Measurements from ENCODE around the gene PWP1. TPM values are rescaled to one million over a fixed set of nuclear protein-coding genes. Genes with fewer than 3 reads are reported as not detected.
A peak's percentile ranks its signal among the peaks of the same experiment; 100 is the strongest.

The PWP1 gene
- total RNA-seq, 1 experiment from 2014 or later = 49.7 TPM

DNA sequence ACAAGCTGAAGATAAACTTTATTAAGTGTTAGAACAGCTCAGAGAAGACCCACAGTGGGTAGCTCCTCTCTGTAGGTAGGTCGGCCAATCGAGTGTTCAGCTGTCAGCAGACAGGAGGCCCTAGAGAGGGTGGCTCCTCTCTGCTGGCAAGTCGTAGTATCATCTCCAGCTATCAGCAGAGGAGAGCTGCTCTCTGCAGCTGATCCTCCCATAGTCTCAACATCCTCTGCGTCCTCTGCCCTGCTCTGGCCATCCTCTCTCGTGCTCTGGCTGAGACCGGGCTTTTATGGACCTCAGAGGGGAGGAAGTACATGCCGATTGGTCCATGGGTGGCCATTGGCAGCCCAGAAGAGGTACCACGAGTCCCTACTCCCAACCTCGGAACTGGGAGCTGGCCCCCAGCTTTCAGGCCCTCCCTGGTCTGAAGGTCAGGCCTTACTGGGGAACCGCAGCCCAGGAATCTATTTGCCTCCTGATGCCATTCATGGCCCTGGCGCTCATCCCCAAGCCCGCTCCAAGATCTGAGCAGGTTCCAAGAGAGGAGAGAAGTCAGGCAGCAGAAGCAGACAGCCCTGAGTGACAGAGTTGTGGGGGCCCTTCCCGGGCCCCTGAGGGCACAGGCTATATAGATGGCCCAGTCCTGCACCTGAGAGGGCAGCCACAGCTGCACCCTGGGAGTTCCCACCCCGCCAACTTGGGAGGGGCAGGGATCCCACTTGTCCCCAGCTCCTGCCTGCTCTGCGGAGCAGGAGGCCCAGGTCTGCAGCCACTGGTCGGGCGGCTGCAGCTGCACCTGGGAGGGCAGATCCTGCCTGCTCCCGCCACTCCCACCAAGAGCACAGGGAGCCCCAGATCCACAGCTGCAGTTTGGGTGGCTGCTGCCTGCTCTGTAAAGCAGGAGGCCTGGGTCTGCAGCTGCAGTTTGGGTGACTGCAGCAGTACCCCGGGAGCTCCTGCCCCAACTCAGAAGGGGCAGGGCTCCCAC is 3.5 kb upstream of the PWP1 start:
- Mint-ChIP-seq H3K4me3 (ENCODE audit: unreplicated experiment) (no peak overlapping the region), H3K4me1 (ENCODE audit: insufficient read depth, unreplicated experiment) (peaks cover 17% of the 10 kb centered on the region), H3K36me3 (ENCODE audit: insufficient read depth, unreplicated experiment) (no peaks in the 10 kb centered on the region), H3K27me3 (ENCODE audit: insufficient read depth, unreplicated experiment) (peaks cover 20% of the 10 kb centered on the region), H3K9me3 (ENCODE audit: unreplicated experiment) (no peaks in the 10 kb centered on the region), H3K27ac (ENCODE audit: low read depth, unreplicated experiment) (no peak overlapping the region)
- DNase-seq (ENCODE audit: unreplicated experiment) = no peak
- ChIA-PET CTCF (interaction anchor here (0.6 to 1.2 kb wide), 5 partner anchors 13 to 682 kb away, joined by 3 to 4 read pairs (median 3); no protein-coding TSS in a partner anchor), POLR2A (interaction anchor here (0.5 to 1.5 kb wide), 3 partner anchors 78 to 364 kb away, joined by 3 to 5 read pairs (median 3); a partner anchor contains a TSS)
- TF ChIP-seq, protein P1, sequence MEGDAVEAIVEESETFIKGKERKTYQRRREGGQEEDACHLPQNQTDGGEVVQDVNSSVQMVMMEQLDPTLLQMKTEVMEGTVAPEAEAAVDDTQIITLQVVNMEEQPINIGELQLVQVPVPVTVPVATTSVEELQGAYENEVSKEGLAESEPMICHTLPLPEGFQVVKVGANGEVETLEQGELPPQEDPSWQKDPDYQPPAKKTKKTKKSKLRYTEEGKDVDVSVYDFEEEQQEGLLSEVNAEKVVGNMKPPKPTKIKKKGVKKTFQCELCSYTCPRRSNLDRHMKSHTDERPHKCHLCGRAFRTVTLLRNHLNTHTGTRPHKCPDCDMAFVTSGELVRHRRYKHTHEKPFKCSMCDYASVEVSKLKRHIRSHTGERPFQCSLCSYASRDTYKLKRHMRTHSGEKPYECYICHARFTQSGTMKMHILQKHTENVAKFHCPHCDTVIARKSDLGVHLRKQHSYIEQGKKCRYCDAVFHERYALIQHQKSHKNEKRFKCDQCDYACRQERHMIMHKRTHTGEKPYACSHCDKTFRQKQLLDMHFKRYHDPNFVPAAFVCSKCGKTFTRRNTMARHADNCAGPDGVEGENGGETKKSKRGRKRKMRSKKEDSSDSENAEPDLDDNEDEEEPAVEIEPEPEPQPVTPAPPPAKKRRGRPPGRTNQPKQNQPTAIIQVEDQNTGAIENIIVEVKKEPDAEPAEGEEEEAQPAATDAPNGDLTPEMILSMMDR (IDR thresholded peaks at IDR 0.05; ENCODE audit: unreplicated experiment) = no peak
- no TSS peak for BruUV-seq (replicated peaks)
- intact Hi-C loops (cut with micrococcal nuclease) = loop anchor here (10.0 kb wide), 1 partner anchor 833 kb away; the partner anchor contains the start of gene FICD

DNA sequence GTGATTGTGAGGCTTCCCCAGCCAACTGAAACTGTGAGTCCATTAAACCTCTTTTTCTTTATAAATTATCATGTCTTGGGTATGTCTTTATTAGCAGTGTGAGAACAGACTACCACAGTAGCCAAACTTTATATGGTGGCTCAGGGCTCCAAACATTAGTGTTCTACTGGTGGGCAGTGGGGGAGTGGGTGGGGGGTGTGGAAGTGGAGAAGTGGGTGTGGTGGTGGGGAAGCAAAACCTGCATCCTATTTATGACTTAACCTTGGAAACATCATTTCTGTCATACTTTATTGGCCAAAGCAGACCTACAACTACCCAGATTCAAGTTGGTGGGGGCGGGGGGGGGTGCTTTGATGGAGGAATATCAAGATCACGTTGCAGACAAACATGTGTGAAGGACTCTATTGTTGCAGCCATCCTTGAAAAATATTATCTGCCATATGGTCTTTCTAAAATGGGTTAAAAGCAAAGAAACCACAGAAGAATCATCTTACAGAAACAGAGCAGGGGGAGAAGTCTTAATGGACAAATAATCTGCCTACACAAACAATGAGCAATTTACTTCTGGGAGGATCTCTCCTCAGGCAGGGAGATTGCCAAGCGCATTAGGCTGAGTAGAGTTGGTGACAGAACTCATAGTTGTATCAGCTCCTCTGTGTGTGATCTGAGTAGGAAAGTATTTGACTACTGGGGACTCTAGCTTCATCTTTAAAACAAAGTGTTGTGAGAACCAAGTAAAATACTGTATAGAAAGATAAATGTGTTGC is 1.4 kb upstream of the PWP1 start:
- H3K4me3 Mint-ChIP-seq (ENCODE audit: unreplicated experiment) = peak overlapping the region; percentile 90
- no TSS peak for BruUV-seq (replicated peaks)
- H3K27ac Mint-ChIP-seq (ENCODE audit: low read depth, unreplicated experiment) = peak overlapping the region; percentile 98
- H3K4me1 Mint-ChIP-seq (ENCODE audit: insufficient read depth, unreplicated experiment) = peaks cover 18% of the 10 kb centered on the region
- no peak for DNase-seq (ENCODE audit: unreplicated experiment)
- intact Hi-C loops (cut with micrococcal nuclease) = loop anchor here (10.0 kb wide), 1 partner anchor 831 kb away; the partner anchor contains the start of gene FICD
- peaks cover 11% of the 10 kb centered on the region for H3K36me3 Mint-ChIP-seq (ENCODE audit: insufficient read depth, unreplicated experiment)
- TF ChIP-seq, protein P1 (IDR thresholded peaks at IDR 0.05; ENCODE audit: unreplicated experiment) = no peak
- CTCF ChIA-PET = interaction anchor here (1.1 kb wide), 1 partner anchor 8 kb away, joined by 3 read pairs; no protein-coding TSS in a partner anchor
- H3K9me3 Mint-ChIP-seq (ENCODE audit: unreplicated experiment) = no peaks in the 10 kb centered on the region
- no peaks in the 10 kb centered on the region for H3K27me3 Mint-ChIP-seq (ENCODE audit: insufficient read depth, unreplicated experiment)
- POLR2A ChIA-PET = interaction anchor here (0.5 to 3.2 kb wide), 4 partner anchors 16 to 1777 kb away, joined by 3 to 36 read pairs (median 3); partner anchors contain the start of gene PRDM4

- TF ChIP-seq, protein P1 (IDR thresholded peaks at IDR 0.05; ENCODE audit: unreplicated experiment) = no peak
- ChIA-PET POLR2A (interaction anchor here (0.5 to 3.2 kb wide), 8 partner anchors 10 to 1776 kb away, joined by 3 to 36 read pairs (median 3); partner anchors contain the start of gene PRDM4), CTCF (interaction anchor here (0.6 to 1.1 kb wide), 4 partner anchors 9 to 74 kb away, joined by 3 to 5 read pairs (median 3); no protein-coding TSS in a partner anchor)
- H3K4me1 Mint-ChIP-seq (ENCODE audit: insufficient read depth, unreplicated experiment) = peaks cover 18% of the 10 kb centered on the region
- H3K4me3 Mint-ChIP-seq (ENCODE audit: unreplicated experiment) = peak overlapping the region; percentile 90
- H3K27ac Mint-ChIP-seq (ENCODE audit: low read depth, unreplicated experiment) = peak overlapping the region; percentile 98
- peak; percentile 23 for DNase-seq (ENCODE audit: unreplicated experiment)
- no peaks in the 10 kb centered on the region for H3K9me3 Mint-ChIP-seq (ENCODE audit: unreplicated experiment)
- no peaks in the 10 kb centered on the region for H3K27me3 Mint-ChIP-seq (ENCODE audit: insufficient read depth, unreplicated experiment)
- H3K36me3 Mint-ChIP-seq (ENCODE audit: insufficient read depth, unreplicated experiment) = peaks cover 18% of the 10 kb centered on the region
- BruUV-seq (replicated peaks) = TSS peak; percentile 95
- intact Hi-C loops (cut with micrococcal nuclease) = loop anchor here (5.0 to 10.0 kb wide), 3 partner anchors 62 to 830 kb away; partner anchors contain the start of genes FICD and PRDM4
Measured at GRCh38 chr12:107684990-107685359, 624 bp upstream of the PWP1 start.

All from MCF 10A (cell line).